Neural progenitor cell (in vitro differentiated cells): ENCODE results near the gene NFIX. TPM values are rescaled to one million over a fixed set of nuclear protein-coding genes. Genes with fewer than 3 reads are reported as not detected.

Source experiments
- DNase-seq: peaks from one replicate; pipeline ENCODE4 v3.0.0-alpha.2; 2016; ENCODE audit warnings: low spot score
- H2AFZ ChIP-seq: fragments of 200-600 bp; sonication (generic); replicated peaks from 2 replicates; pipeline ENCODE4 v1.6.1; 2016; ENCODE audit warnings: antibody characterized with exemption
- H3F3A ChIP-seq: fragments of 200-600 bp; sonication (generic); 2 replicates; pipeline ENCODE4 v1.6.1; 2016; ENCODE audit warnings: antibody characterized with exemption, low read depth
- H3K27ac ChIP-seq: fragments of 200-600 bp; sonication (generic); 2 replicates; pipeline ENCODE4 v1.5.1; 2016; ENCODE audit warnings: mild to moderate bottlenecking
- H3K27me3 ChIP-seq: fragments of 200-600 bp; sonication (generic); 2 replicates; pipeline ENCODE4 v1.6.1; 2016; ENCODE audit warnings: mild to moderate bottlenecking, moderate library complexity
- H3K36me3 ChIP-seq: fragments of 200-600 bp; sonication (generic); 2 replicates; pipeline ENCODE4 v1.5.1; 2016
- H3K4me1 ChIP-seq: fragments of 200-600 bp; sonication (generic); 2 replicates; pipeline ENCODE4 v1.6.1; 2016; ENCODE audit warnings: mixed run types
- H3K4me2 ChIP-seq: fragments of 200-600 bp; sonication (generic); 2 replicates; pipeline ENCODE4 v1.6.1; 2016
- H3K4me3 ChIP-seq: fragments of 200-600 bp; sonication (generic); 2 replicates; pipeline ENCODE4 v1.5.1; 2016
- H3K79me2 ChIP-seq: fragments of 200-600 bp; sonication (generic); 2 replicates; pipeline ENCODE4 v1.6.1; 2016; ENCODE audit warnings: low read depth
- H3K9ac ChIP-seq: fragments of 200-600 bp; sonication (generic); 2 replicates; pipeline ENCODE4 v1.6.1; 2016
- H3K9me3 ChIP-seq: fragments of 200-600 bp; sonication (generic); 2 replicates; pipeline ENCODE4 v1.5.1; 2016; ENCODE audit warnings: low read depth
- H4K20me1 ChIP-seq: fragments of 200-600 bp; sonication (generic); 2 replicates; pipeline ENCODE4 v1.6.1; 2016; ENCODE audit warnings: low read depth
- H3K27ac Mint-ChIP-seq: 3 replicates; pipeline ENCODE4 v1.8.0; 2021; ENCODE audit warnings: mixed read lengths
- H3K27me3 Mint-ChIP-seq: 2 replicates; pipeline ENCODE4 v1.8.0; 2022; ENCODE audit warnings: low read depth, mild to moderate bottlenecking, inconsistent platforms, moderate library complexity, mixed read lengths; ENCODE audit not compliant: insufficient read depth
- H3K36me3 Mint-ChIP-seq: 3 replicates; pipeline ENCODE4 v1.8.0; 2021; ENCODE audit warnings: mixed read lengths
- H3K4me1 Mint-ChIP-seq: 3 replicates; pipeline ENCODE4 v1.8.0; 2021; ENCODE audit warnings: mixed read lengths
- H3K4me3 Mint-ChIP-seq: 3 replicates; pipeline ENCODE4 v1.8.0; 2021; ENCODE audit warnings: mild to moderate bottlenecking, moderate library complexity, mixed read lengths
- H3K9me3 Mint-ChIP-seq: 3 replicates; pipeline ENCODE4 v1.8.0; 2020; ENCODE audit warnings: mixed read lengths
- CTCF ChIP-seq: fragments of 200-600 bp; sonication (generic); IDR thresholded peaks from 2 replicates; pipeline ENCODE4 v1.5.1; 2017; ENCODE audit warnings: antibody characterized with exemption, mild to moderate bottlenecking
- EZH2 ChIP-seq: fragments of 200-600 bp; sonication (generic); IDR thresholded peaks from 2 replicates; pipeline ENCODE4 v1.6.1; 2017; ENCODE audit warnings: antibody characterized with exemption, mild to moderate bottlenecking, moderate library complexity
- EZH2phosphoT487 ChIP-seq: fragments of 200-600 bp; sonication (generic); IDR thresholded peaks from 2 replicates; pipeline ENCODE4 v1.6.1; 2017; ENCODE audit warnings: antibody characterized with exemption
- total RNA-seq: library from RNA; depleted of rRNA; stranded (reverse); fragments of >200 nt; gene quantifications from 2 replicates; pipeline ENCODE4 v1.2.3, GENCODE V29; 2015; ENCODE audit warnings: low replicate concordance

Gene NFIX
- total RNA-seq, 1 donor from 2014 or later, result 0.06 TPM

DNA sequence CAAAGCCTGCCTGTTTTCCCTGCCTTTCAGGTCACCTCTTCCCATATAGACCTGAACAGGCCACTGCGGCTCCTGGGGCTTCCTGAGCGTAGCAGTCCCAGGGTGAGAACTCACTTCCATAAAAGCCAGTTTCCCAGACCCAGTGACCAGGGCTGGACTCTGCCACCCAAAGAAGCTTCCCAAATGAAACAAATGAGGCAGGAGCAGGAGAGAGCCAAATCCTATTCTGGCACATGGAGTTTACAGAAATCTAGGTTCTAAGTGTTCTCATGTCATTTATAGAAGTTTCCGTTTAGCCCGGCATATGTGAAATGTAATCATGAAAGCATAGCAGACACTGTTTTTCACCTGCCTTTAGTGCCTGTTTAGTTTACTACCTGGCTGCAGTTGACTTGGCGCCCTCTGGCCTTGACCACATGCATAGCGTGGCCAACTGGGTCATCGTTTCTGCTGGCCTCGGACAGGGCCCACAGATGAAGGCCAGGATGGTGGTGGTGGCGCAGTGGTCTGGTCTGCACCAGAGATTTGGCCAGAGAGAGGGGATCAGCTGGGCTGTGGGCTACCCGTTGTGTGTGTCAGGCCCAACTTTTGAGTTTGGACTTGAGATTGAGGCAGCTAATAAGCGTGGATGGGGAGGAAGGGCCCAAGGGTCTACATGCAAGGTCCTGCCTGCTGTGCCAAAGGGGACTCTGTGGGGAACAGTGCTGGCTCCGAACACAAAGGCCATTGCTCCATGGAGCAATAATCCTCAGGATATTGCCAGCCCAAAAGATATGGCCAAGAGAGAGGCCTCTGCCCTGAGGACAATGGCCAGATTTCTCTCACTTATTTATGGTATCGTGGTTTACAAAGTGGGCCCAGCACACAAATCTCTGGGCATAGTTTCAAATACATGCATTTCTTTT lies 43.3 kb downstream of the NFIX start:
- Histone ChIP-seq H3K4me3 (no peak overlapping the region), H3K4me1 (no peaks in the 10 kb centered on the region), H3K36me3 (no peaks in the 10 kb centered on the region), H3F3A (no peaks in the 10 kb centered on the region), H3K4me2 (no peak overlapping the region), H3K79me2 (no peaks in the 10 kb centered on the region), H2AFZ (no peak overlapping the region), H3K9ac (no peak overlapping the region), H3K27ac (no peak overlapping the region), H4K20me1 (peaks cover 4% of the 10 kb centered on the region), H3K9me3 (no peaks in the 10 kb centered on the region), H3K27me3 (peaks cover 100% of the 10 kb centered on the region)
- Mint-ChIP-seq H3K9me3 (peaks cover 5% of the 10 kb centered on the region), H3K4me3 (peak overlapping the region; percentile 33), H3K36me3 (no peaks in the 10 kb centered on the region), H3K4me1 (peaks cover 17% of the 10 kb centered on the region), H3K27ac (no peak overlapping the region), H3K27me3 (peaks cover 82% of the 10 kb centered on the region)
- TF ChIP-seq CTCF (peak; percentile 10), EZH2phosphoT487 (no peak), EZH2 (no peak)
- no peak for DNase-seq

DNA sequence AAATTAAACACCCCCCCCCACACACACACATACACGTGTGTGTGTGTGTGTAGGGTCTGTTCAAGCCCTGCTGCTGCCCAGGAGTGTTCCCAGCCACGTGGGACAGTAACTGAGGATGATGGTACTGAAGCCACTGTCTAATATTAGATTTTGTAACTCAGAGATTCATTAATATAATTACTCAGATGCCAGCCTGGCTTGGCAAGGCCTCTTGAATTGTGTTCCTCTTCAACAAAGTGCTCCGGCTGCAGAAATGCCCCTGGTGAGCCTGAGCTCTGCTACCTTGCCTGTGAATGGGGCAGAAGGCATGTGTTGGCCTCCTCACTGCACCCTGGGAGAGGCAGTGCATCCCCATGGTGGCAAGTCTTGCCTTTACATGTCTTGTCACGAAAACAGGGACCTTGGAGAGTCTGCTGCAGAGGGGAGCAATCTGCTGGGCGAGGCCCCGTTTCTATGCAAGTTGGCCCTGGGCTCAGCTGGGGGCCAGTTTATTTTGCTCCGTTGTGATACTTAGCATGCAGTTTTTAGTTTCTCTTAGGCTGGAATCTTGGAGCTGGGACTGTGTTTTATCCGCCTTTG lies 44.0 kb downstream of the NFIX start:
- Histone ChIP-seq H3F3A (no peaks in the 10 kb centered on the region), H3K27me3 (peaks cover 100% of the 10 kb centered on the region), H3K4me3 (no peak overlapping the region), H3K4me1 (no peaks in the 10 kb centered on the region), H4K20me1 (peaks cover 4% of the 10 kb centered on the region), H3K79me2 (no peaks in the 10 kb centered on the region), H3K4me2 (no peak overlapping the region), H3K36me3 (no peaks in the 10 kb centered on the region), H3K9ac (no peak overlapping the region), H2AFZ (no peak overlapping the region), H3K9me3 (no peaks in the 10 kb centered on the region), H3K27ac (no peak overlapping the region)
- no peaks in the 10 kb centered on the region for H3K36me3 Mint-ChIP-seq
- no peak overlapping the region for H3K27ac Mint-ChIP-seq
- peaks cover 5% of the 10 kb centered on the region for H3K9me3 Mint-ChIP-seq
- DNase-seq, result no peak
- peaks cover 81% of the 10 kb centered on the region for H3K27me3 Mint-ChIP-seq
- TF ChIP-seq EZH2, result no peak
- TF ChIP-seq CTCF, result no peak
- TF ChIP-seq EZH2phosphoT487, result no peak
- H3K4me1 Mint-ChIP-seq, result peaks cover 12% of the 10 kb centered on the region
- H3K4me3 Mint-ChIP-seq, result no peak overlapping the region

GRCh38 chr19:13040232-13040947 lies 45.1 kb downstream of the NFIX start:
- Mint-ChIP-seq H3K4me3 (no peak overlapping the region), H3K27ac (no peak overlapping the region), H3K36me3 (no peaks in the 10 kb centered on the region), H3K27me3 (peaks cover 80% of the 10 kb centered on the region), H3K9me3 (peaks cover 5% of the 10 kb centered on the region), H3K4me1 (peaks cover 4% of the 10 kb centered on the region)
- H3F3A ChIP-seq, result no peaks in the 10 kb centered on the region
- no peak overlapping the region for H2AFZ ChIP-seq
- no peak overlapping the region for H3K4me2 ChIP-seq
- H3K9ac ChIP-seq, result no peak overlapping the region
- no peak overlapping the region for H3K27ac ChIP-seq
- H3K79me2 ChIP-seq, result no peaks in the 10 kb centered on the region
- no peak for DNase-seq
- no peaks in the 10 kb centered on the region for H3K9me3 ChIP-seq
- no peak overlapping the region for H3K4me3 ChIP-seq
- TF ChIP-seq EZH2 (no peak), EZH2phosphoT487 (no peak), CTCF (no peak)
- H3K27me3 ChIP-seq, result peaks cover 100% of the 10 kb centered on the region
- no peaks in the 10 kb centered on the region for H4K20me1 ChIP-seq
- H3K4me1 ChIP-seq, result no peaks in the 10 kb centered on the region
- H3K36me3 ChIP-seq, result no peaks in the 10 kb centered on the region
